HEK293T (cell line): ENCODE results near the gene WIZ.

Experiments used
- BHLHE40 ChIP-seq: fragments of 450-650 bp; IDR thresholded peaks from 2 replicates; pipeline ENCODE4 v1.6.1; 2016; ENCODE audit warnings: mild to moderate bottlenecking, moderate library complexity, borderline replicate concordance
- CTBP1 ChIP-seq: fragments of 450-650 bp; IDR thresholded peaks from 2 replicates; pipeline ENCODE4 v1.6.1; 2016; ENCODE audit warnings: borderline replicate concordance
- ELF4 ChIP-seq: fragments of 450-650 bp; IDR thresholded peaks from 2 replicates; pipeline ENCODE4 v1.6.1; 2017; ENCODE audit warnings: antibody characterized with exemption
- FOXK2 ChIP-seq: fragments of 450-650 bp; IDR thresholded peaks from 2 replicates; pipeline ENCODE4 v1.6.1; 2016; ENCODE audit warnings: mild to moderate bottlenecking
- FOXM1 ChIP-seq: fragments of 450-650 bp; IDR thresholded peaks from 2 replicates; pipeline ENCODE4 v1.6.1; 2017; ENCODE audit warnings: mild to moderate bottlenecking, borderline replicate concordance
- HDGF ChIP-seq: fragments of 450-650 bp; IDR thresholded peaks from 2 replicates; pipeline ENCODE4 v1.6.1; 2017; ENCODE audit warnings: antibody characterized with exemption, borderline replicate concordance
- L3MBTL2 ChIP-seq: fragments of 450-650 bp; conservative IDR thresholded peaks from 2 replicates; pipeline ENCODE4 v1.6.1; 2016; ENCODE audit warnings: mild to moderate bottlenecking
- NFRKB ChIP-seq: fragments of 450-650 bp; IDR thresholded peaks from 2 replicates; pipeline ENCODE4 v1.6.1; 2016; ENCODE audit warnings: mild to moderate bottlenecking, moderate library complexity
- PKNOX1 ChIP-seq: fragments of 450-650 bp; IDR thresholded peaks from 2 replicates; pipeline ENCODE4 v1.6.1; 2016
- SP1 ChIP-seq: fragments of 450-650 bp; IDR thresholded peaks from 2 replicates; pipeline ENCODE4 v1.6.1; 2017
- SUZ12 ChIP-seq: fragments of 450-650 bp; IDR thresholded peaks from 2 replicates; pipeline ENCODE4 v1.6.1; 2016; ENCODE audit warnings: mild to moderate bottlenecking
- TARDBP ChIP-seq: fragments of 450-650 bp; IDR thresholded peaks from 2 replicates; pipeline ENCODE4 v1.6.1; 2016
- ZNF384 ChIP-seq: fragments of 450-650 bp; IDR thresholded peaks from 2 replicates; pipeline ENCODE4 v1.6.1; 2016

- no peak for TF ChIP-seq HDGF
- no peak for TF ChIP-seq FOXM1
- no peak for TF ChIP-seq BHLHE40
- TF ChIP-seq NFRKB: no peak
- no peak for TF ChIP-seq ELF4
- no peak for TF ChIP-seq FOXK2
- no peak for TF ChIP-seq SUZ12
- TF ChIP-seq CTBP1: no peak
- TF ChIP-seq SP1: no peak
- TF ChIP-seq ZNF384: no peak
- TF ChIP-seq TARDBP: no peak
- TF ChIP-seq L3MBTL2: no peak
- no peak for TF ChIP-seq PKNOX1
These were observed 71.1 kb downstream of the WIZ start for GRCh38 chr19:15378534-15379082.
